IMR-90 (cell line): Measurements from ENCODE around the gene USP6NL. TPM values are rescaled to one million over a fixed set of nuclear protein-coding genes. Genes with fewer than 3 reads are reported as not detected.

Experiments
- ATAC-seq: fragments of 200-7000 bp; cut with Tn5 transposase; 2 replicates; pipeline ENCODE4 v1.9.1; 2020; ENCODE audit warnings: low read depth, mild to moderate bottlenecking, moderate library complexity
- BruUV-seq: library from RNA; stranded (reverse); fragments of 400-500 nt; replicated peaks from 2 replicates; lab custom pipeline; 2021; lab: Mats Ljungman, UMichigan
- CTCF ChIA-PET: fragments of 300-600 bp; formaldehyde crosslinking; extraction: SDS; loops from one replicate; lab custom pipeline; 2021; ENCODE audit warnings: antibody characterized with exemption; lab: Yijun Ruan, JAX
- POLR2A ChIA-PET: fragments of 300-600 bp; sonication (Branson Sonifier 250); formaldehyde crosslinking; loops from one replicate; lab custom pipeline; 2022; ENCODE audit warnings: antibody characterized with exemption; ENCODE audit not compliant: unreplicated experiment; lab: Charles Lee
- DNase-seq: peaks from one replicate; pipeline ENCODE4 v3.0.0; 2013
- H2AFZ ChIP-seq: replicated peaks from 2 replicates; pipeline ENCODE3; 2013; ENCODE audit warnings: low read length, mild to moderate bottlenecking; ENCODE audit not compliant: poor library complexity
- H2AK5ac ChIP-seq: 2 replicates; pipeline ENCODE4 v1.6.1; 2013; ENCODE audit warnings: low read depth, low read length, inconsistent platforms
- H2AK9ac ChIP-seq: replicated peaks from 2 replicates; pipeline ENCODE3; 2013; ENCODE audit warnings: mild to moderate bottlenecking, low read depth, low read length, moderate library complexity; ENCODE audit not compliant: poor library complexity
- H2BK120ac ChIP-seq: 2 replicates; pipeline ENCODE4 v1.6.1; 2013; ENCODE audit warnings: low read depth, low read length, inconsistent platforms
- H2BK15ac ChIP-seq: 3 replicates; pipeline ENCODE4 v1.6.1; 2013; ENCODE audit warnings: low read depth, low read length, inconsistent platforms
- H2BK20ac ChIP-seq: 2 replicates; pipeline ENCODE4 v1.6.1; 2013; ENCODE audit warnings: low read depth, mild to moderate bottlenecking, inconsistent platforms, low read length, moderate library complexity
- H2BK5ac ChIP-seq: 2 replicates; pipeline ENCODE4 v1.6.1; 2013; ENCODE audit warnings: mild to moderate bottlenecking, low read depth, low read length, inconsistent platforms; ENCODE audit not compliant: poor library complexity, severe bottlenecking
- H3K14ac ChIP-seq: replicated peaks from 2 replicates; pipeline ENCODE4 v1.6.1; 2013; ENCODE audit warnings: low read depth, low read length, inconsistent platforms
- H3K18ac ChIP-seq: 2 replicates; pipeline ENCODE4 v1.6.1; 2013; ENCODE audit warnings: low read depth, low read length, control low read depth
- H3K23ac ChIP-seq: 2 replicates; pipeline ENCODE4 v1.6.1; 2013; ENCODE audit warnings: low read depth, low read length, inconsistent platforms
- H3K27ac ChIP-seq: 2 replicates; pipeline ENCODE4 v1.5.1; 2013; ENCODE audit warnings: mild to moderate bottlenecking, control low read depth, low read length; ENCODE audit not compliant: insufficient read depth
- H3K27me3 ChIP-seq: 2 replicates; pipeline ENCODE4 v1.6.1; 2013; ENCODE audit warnings: low read length; ENCODE audit not compliant: control insufficient read depth, insufficient read depth
- H3K36me3 ChIP-seq: 2 replicates; pipeline ENCODE4 v1.6.1; 2013; ENCODE audit warnings: low read length, mixed read lengths; ENCODE audit not compliant: control insufficient read depth, insufficient read depth
- H3K4ac ChIP-seq: 2 replicates; pipeline ENCODE4 v1.6.1; 2013; ENCODE audit warnings: low read depth, low read length, inconsistent platforms
- H3K4me1 ChIP-seq: 2 replicates; pipeline ENCODE4 v1.6.1; 2013; ENCODE audit warnings: low read length, mixed read lengths; ENCODE audit not compliant: control insufficient read depth, insufficient read depth
- H3K4me2 ChIP-seq: 2 replicates; pipeline ENCODE4 v1.6.1; 2013; ENCODE audit warnings: low read depth, mild to moderate bottlenecking, control low read depth, low read length, moderate library complexity
- H3K4me3 ChIP-seq: 2 replicates; pipeline ENCODE4 v1.5.1; 2013; ENCODE audit warnings: low read depth, mild to moderate bottlenecking, control low read depth, low read length, moderate library complexity; ENCODE audit not compliant: insufficient read depth
- H3K56ac ChIP-seq: 2 replicates; pipeline ENCODE4 v1.6.1; 2013; ENCODE audit warnings: low read length, inconsistent platforms; ENCODE audit not compliant: insufficient read depth; ENCODE audit errors: extremely low read depth
- H3K79me1 ChIP-seq, 2 experiments: 2 replicates each; pipeline ENCODE4 v1.6.1; 2013; ENCODE audit warnings: low read length in 2 of 2, inconsistent platforms in 1 of 2, low read depth in 1 of 2
- H3K9ac ChIP-seq: 2 replicates; pipeline ENCODE4 v1.6.1; 2013; ENCODE audit warnings: low read depth, low read length, control low read depth
- H3K9me1 ChIP-seq: 2 replicates; pipeline ENCODE4 v1.6.1; 2013; ENCODE audit warnings: low read length, inconsistent platforms; ENCODE audit not compliant: insufficient read depth
- H3K9me3 ChIP-seq: 2 replicates; pipeline ENCODE4 v1.6.1; 2013; ENCODE audit warnings: low read length; ENCODE audit not compliant: control insufficient read depth, insufficient read depth
- H4K20me1 ChIP-seq: 2 replicates; pipeline ENCODE4 v1.6.1; 2013; ENCODE audit warnings: low read length, inconsistent platforms; ENCODE audit not compliant: insufficient read depth
- H4K5ac ChIP-seq: 2 replicates; pipeline ENCODE4 v1.6.1; 2013; ENCODE audit warnings: mild to moderate bottlenecking, low read depth, low read length, control low read depth
- H4K8ac ChIP-seq, 2 experiments: 2 replicates each; pipeline ENCODE4 v1.6.1; 2013; ENCODE audit warnings: low read depth in 2 of 2, low read length in 2 of 2, control low read depth in 1 of 2, inconsistent platforms in 1 of 2
- H4K91ac ChIP-seq: 2 replicates; pipeline ENCODE4 v1.6.1; 2013; ENCODE audit warnings: low read depth, low read length, inconsistent platforms; ENCODE audit not compliant: insufficient read depth
- CEBPB ChIP-seq: IDR thresholded peaks from 2 replicates; pipeline ENCODE4 v1.6.1; 2012; ENCODE audit warnings: low read depth, low read length, improper control_type of control experiment
- FOS ChIP-seq: fragments of 150-350 bp; IDR thresholded peaks from 2 replicates; pipeline ENCODE4 v1.6.1; 2016; ENCODE audit warnings: low read depth, low read length
- MAZ ChIP-seq: IDR thresholded peaks from 2 replicates; pipeline ENCODE4 v1.6.1; 2012; ENCODE audit warnings: low read depth, mild to moderate bottlenecking, low read length, improper control_type of control experiment, moderate library complexity, borderline replicate concordance
- MXI1 ChIP-seq: IDR thresholded peaks from 2 replicates; pipeline ENCODE4 v1.6.1; 2012; ENCODE audit warnings: low read depth, mild to moderate bottlenecking, low read length, moderate library complexity, borderline replicate concordance
- WGBS, 2 experiments: methylation state at CpG; one replicate each; pipeline versions ENCODE4 v1.1.5 to v1.1.7; 2013; ENCODE audit warnings: missing lambda C conversion rate in 2 of 2; ENCODE audit not compliant: insufficient read length in 1 of 2; ENCODE audit errors: extremely low coverage in 2 of 2; 5-methylcytosine and 5-hydroxymethylcytosine counted together
- dilution Hi-C: fragments of 300-500 bp; cut with HindIII; formaldehyde crosslinking; loops from one replicate; pipeline ENCODE4 v1.14.3; 2018; ENCODE audit warnings: low sequenced_read_pairs; ENCODE audit not compliant: unreplicated experiment
- in situ Hi-C: fragments of 300-500 bp; cut with MboI; formaldehyde crosslinking; loops from 3 replicates; pipeline ENCODE4 v1.14.3; 2019; ENCODE audit warnings: low sequenced_read_pairs, inconsistent platforms, mixed read lengths
- intact Hi-C: fragments of 100-400 bp; cut with micrococcal nuclease; formaldehyde crosslinking; loops from 2 replicates; pipeline ENCODE4 v1.10.0; 2022
- polyA plus RNA-seq, 3 experiments: library from polyadenylated mRNA; depleted of rRNA; stranded (reverse); fragments of >200 nt; gene quantifications; 2 replicates each; pipeline ENCODE4 v1.2.3, GENCODE V29; 2012; ENCODE audit warnings: low replicate concordance in 1 of 3
- total RNA-seq: library from RNA; depleted of rRNA; stranded (reverse); fragments of >200 nt; gene quantifications from 2 replicates; pipeline ENCODE4 v1.2.3, GENCODE V29; 2012
- TF ChIP-seq, protein P1 (sequence below): fragments of 150-350 bp; IDR thresholded peaks from 2 replicates; pipeline ENCODE4 v1.6.1; 2016; ENCODE audit warnings: low read depth, mild to moderate bottlenecking, low read length, moderate library complexity, borderline replicate concordance
- TF ChIP-seq, protein P2 (sequence below): fragments of 150-350 bp; IDR thresholded peaks from 2 replicates; pipeline ENCODE4 v1.6.1; 2017; ENCODE audit warnings: mild to moderate bottlenecking, antibody characterized with exemption, low read length, low read depth

The USP6NL gene
- total and polyA plus RNA-seq, 2 of the 4 experiments (the other 2 are of a cell fraction), result 7.8 to 9.1 TPM

DNA sequence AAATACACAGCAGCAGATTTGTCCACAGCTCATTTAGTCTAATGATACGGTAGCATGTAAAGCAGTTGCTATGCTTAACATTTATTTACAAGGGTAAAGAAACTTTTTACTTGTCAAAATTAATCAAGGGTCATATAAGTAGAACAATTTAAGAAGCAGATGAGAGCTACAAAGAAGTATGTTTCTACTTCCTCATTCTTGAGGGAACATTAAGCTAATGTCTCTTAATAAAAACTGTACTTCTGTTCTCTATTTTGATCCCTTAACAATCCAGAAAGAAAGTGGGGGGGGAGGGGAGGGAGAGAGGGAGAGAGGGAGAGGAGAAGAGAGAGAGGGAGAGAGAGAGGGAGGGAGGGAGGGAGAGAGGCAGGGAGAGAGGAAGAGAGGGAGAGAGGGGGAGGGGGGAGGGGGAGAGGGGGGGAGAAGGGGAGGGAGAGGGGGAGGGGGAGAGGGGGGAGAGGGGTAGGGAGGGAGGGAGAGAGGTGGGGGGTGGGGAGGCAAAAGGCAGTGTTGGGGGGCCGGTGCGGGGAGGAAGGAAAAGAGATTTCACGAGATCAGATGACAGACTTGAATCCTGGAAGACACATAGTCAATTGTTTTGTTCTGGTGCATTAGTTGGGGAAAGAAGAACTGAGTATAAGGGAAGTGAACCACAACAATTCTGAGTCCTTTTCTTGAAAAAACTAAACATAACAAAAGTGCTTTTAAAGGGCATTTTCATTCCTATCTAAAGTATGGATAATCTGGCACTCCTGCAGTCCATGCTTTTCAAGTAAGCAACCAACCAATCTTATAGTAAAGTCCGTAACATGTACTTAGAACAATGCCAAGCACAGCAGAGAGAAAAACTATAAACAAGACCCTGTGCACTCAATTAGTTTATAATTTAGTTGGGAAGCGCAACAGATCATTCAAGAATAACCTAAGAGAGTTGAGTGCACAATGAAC, 128.0 kb downstream of the USP6NL start:
- Histone ChIP-seq H3K9me3 (no peaks in the 10 kb centered on the region), H3K23ac (no peak overlapping the region), H3K27ac (no peak overlapping the region), H2BK5ac (no peak overlapping the region), H4K5ac (no peak overlapping the region), H4K91ac (no peak overlapping the region), H3K27me3 (no peaks in the 10 kb centered on the region), H3K9ac (no peak overlapping the region), H3K14ac (no peak overlapping the region; the same call in 1 of the 2 replicates), H3K4me1 (peaks cover 2% of the 10 kb centered on the region; the same call in 1 of the 2 replicates), H2BK20ac (no peak overlapping the region), H4K8ac (no peak overlapping the region), H3K79me1 (no peaks in the 10 kb centered on the region), H3K56ac (no peak overlapping the region), H4K20me1 (no peaks in the 10 kb centered on the region), H2AK5ac (no peak overlapping the region), H2AK9ac (no peak overlapping the region), H3K18ac (no peak overlapping the region), H3K36me3 (peaks cover 3% of the 10 kb centered on the region; the same call in 1 of the 2 replicates), H2AFZ (no peak overlapping the region), H3K4me2 (no peak overlapping the region), H2BK120ac (no peak overlapping the region), H2BK15ac (no peak overlapping the region), H3K9me1 (peaks cover 3% of the 10 kb centered on the region; the same call in 1 of the 2 replicates), H3K4me3 (no peak overlapping the region), H3K4ac (no peak overlapping the region)
- intact Hi-C loops (no loop called here), in situ Hi-C loops (no loop called here), dilution Hi-C loops (no loop called here)
- ChIA-PET CTCF (no interaction called here), POLR2A (no interaction called here)
- DNase-seq (no peak), ATAC-seq (no peak)
- 93% methylated on average over 3 of the region's 6 CpGs; no CpG with 5 or more reads in 1 of the 2 experiments for WGBS, 2 experiments
- TF ChIP-seq, protein P1, sequence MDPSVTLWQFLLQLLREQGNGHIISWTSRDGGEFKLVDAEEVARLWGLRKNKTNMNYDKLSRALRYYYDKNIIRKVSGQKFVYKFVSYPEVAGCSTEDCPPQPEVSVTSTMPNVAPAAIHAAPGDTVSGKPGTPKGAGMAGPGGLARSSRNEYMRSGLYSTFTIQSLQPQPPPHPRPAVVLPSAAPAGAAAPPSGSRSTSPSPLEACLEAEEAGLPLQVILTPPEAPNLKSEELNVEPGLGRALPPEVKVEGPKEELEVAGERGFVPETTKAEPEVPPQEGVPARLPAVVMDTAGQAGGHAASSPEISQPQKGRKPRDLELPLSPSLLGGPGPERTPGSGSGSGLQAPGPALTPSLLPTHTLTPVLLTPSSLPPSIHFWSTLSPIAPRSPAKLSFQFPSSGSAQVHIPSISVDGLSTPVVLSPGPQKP, result no peak
- TF ChIP-seq CEBPB, result no peak
- TF ChIP-seq FOS, result no peak
- TF ChIP-seq MAZ, result no peak
- TF ChIP-seq MXI1, result no peak
- TF ChIP-seq, protein P2, sequence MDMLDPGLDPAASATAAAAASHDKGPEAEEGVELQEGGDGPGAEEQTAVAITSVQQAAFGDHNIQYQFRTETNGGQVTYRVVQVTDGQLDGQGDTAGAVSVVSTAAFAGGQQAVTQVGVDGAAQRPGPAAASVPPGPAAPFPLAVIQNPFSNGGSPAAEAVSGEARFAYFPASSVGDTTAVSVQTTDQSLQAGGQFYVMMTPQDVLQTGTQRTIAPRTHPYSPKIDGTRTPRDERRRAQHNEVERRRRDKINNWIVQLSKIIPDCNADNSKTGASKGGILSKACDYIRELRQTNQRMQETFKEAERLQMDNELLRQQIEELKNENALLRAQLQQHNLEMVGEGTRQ, result no peak
- no TSS peak for BruUV-seq
